Measurements from ENCODE around the gene KIF26B.

Gene KIF26B

DNA sequence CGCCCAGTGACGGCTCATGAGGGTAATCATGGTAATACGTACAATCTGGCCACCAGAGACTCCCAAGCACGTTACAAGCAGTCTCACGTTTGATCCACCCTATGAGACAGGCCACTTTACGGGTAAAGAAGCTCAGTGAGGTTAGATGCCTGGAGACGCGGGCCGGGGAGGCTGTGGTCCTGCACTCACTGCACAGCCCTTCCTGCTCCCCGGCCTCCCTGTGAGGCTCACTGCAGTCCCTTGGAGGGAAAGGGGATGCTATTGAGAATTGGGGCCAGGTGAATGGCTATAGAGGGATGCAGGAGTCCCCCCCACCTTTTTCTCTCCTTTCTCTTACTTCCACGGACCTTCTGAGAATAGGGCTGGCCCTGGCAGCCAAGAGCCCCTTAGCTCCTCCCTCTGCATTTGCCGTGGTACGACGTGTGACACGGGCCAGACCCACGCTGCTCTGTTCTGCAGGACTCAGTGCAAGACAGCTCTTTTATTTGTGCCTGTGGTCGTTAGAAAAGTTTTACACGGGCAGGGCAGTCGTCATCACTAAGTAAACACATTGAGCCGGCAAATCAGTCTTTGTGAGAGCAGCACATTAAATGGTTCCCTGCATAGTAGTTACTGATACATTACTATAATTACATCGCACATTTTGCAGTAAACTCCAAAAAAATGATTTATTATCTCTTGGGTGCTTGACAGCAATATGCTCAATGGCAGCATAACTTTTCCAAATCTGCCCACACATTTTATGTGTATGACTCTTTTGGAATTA, 18.8 kb downstream of the KIF26B start:
- DNase-seq = no peak

DNA sequence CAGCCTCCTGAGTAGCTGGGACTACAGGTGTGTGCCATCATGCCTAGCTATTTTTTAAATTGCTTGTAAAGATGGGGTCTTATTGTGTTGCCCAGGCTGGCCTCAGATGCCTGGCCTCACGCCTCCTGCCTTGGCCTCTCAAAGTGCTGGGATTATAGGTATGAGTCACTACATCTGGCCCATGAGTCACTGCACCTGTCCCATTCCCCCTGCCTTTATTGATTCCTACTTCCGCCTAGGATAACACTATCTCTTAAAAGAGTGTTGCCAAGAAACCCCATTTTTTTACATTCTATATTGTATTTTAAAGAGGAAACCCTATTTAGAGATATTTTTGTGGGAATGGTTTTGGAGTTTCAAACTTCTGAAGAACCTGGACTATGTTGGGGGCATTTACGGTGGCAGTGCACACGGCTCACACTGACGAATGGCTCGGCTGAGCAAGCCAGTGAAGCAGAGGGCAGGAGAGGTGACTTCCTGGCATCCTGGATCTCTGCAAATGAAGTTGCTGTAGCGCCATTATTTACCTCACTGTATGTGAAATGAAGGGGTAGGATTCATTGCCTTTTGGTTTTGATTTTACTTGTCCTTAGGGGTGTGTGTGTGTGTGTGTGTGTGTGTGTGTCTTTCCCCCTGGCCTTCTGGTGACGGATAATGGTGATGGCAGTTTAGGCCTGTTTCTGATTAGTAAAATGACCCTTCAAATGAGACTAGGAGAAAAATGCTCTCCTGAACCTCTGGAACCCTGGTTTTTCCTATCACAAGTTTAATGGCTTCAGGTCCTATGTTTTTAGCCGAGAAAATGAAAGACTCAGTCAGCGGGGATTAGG, 22.5 kb downstream of the KIF26B start:
- no peak for DNase-seq

DNA sequence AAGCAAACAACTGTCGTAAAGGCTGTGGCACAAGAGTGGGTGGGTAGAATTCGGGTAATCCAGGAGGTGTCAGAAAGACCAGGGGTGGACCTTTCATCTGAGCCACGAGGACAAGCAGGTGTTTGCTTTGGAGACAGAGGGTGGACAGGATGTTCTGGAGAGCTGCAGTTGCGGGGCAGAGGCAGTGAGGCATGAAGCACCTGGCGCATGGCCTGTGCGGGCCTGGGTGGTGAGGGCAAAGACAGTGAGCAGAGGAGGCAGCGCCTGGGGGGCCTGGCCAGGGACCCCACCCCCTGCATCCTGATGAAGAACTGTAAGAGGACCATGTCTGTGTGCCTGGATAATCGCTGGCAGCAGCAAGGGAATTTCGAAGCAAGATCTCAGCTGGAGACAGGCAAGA, 24.9 kb downstream of the KIF26B start:
- no peak for DNase-seq

DNA sequence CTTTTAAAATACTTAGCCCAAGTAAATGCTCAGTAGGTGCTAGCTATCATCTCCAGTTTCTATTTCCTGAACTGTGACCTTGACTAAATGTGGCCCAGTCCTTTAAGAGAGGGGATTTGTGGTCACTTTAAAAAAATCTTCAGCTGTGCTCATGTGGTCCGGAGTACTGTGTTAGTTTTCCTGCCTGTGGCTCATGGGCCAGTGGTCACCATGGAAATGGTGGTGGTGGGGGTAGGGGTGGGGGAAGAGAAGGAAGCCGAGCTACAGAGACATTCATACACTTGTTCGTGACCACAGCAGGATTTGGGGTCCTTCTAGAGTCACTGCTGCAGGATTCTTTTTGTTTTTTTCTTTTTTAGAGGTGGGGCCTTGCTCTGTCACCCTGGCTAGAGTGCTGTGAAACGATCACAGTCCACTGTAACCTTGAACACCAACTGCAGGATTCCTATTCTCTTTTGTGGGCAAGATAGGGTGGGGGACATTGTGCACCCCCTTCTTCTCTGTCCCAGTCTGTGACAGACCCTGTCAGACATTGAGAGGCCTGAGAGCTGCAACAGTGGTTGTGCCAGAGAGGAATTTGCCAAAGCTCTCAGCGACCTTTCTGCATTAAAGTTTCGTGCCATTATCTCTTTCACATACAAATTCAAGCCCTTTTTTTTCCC, 25.8 kb downstream of the KIF26B start:
- DNase-seq = no peak

DNA sequence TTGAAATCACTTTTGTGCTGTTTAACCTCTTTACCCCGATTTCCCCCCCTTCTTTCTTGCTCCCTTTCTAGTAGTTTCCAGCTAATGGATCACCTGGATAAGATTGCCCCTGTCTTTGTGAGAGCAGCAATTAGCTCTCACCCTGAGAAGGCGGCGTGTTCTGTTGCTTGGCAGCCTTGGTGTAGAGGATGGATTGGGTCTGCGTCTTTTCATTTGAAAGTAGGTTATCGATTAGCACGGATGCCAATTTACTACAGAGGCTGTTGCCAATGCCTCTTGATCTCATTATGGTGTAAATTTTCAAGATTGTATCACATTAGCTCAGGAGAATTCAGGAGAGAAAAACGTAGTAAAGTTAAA, 26.4 kb downstream of the KIF26B start:
- no peak for DNase-seq

DNA sequence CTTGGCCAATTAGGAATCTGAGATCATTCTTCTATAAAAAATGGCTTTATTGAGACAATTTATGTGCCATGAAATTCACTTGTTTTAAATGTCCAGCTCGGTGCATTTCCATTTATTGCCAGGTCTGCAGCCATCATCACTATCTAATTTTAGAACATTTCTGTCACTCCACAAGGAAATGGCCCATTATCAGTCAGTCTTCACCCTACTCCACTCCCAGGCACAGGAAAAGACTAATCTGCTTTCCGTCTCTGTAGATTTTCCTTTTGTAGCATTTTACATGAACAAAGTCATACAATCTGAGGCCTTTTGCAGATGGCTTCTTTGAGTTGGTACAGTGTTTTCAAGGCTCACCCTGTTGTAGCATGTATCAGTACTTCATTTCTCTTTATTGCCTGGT, 27.2 kb downstream of the KIF26B start:
- no peak for DNase-seq

DNA sequence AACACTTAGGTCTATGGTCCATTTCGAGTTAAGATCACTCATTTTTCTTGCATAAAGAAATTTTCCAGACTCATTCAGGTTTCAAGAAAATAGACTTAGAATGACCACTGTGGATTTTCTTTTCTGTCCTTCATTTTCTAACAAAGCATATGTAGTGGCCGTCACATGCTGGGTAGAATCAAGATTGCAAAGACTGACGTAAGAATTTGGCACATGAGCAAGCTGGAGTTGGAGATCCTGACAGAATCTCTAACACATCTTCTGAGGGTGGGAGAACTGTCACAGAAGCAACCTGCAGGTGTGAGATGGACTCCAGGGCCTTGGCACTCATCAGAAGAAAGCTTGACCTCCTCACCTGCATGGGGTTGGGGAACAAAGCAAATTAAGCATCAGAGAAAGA, 28.6 kb downstream of the KIF26B start:
- no peak for DNase-seq

DNA sequence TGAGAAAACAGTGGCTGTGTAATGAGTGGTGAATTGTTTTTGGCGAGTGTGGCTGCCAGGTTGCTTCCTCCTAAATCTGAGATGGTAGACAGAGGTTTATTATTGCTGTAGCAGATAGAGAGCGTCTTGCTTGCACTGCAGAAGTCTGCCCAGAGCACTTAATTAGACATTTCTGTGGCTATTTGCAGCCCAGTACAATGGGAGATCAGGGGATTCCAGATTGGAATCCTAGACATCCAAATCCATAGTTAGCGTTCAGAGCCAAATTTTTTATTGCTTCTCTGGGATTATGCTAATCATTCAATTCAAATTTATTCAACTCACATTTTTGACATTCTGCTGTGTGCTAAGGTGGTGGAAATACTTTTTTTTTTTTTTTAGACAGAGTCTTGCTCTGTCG, 30.0 kb downstream of the KIF26B start:
- DNase-seq = no peak

DNA sequence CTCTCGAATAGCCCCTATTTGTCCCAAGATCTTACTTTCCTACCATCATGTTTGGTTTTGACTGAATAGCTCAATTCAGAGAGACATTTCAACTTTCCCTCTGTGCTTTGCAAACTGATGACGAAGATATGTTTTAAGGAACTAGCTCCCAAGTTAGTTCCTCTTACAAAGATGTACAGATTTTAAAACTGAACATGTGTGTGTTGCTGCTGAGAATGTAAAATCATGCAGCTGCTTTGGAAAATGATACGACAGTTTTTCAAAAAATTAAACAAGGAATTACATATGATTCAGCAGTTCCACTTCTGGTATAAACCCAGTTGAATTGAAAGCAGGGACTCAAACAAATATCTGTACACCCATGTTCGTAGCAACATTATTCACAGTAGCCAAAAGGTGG, 33.6 kb downstream of the KIF26B start:
- DNase-seq = no peak

DNA sequence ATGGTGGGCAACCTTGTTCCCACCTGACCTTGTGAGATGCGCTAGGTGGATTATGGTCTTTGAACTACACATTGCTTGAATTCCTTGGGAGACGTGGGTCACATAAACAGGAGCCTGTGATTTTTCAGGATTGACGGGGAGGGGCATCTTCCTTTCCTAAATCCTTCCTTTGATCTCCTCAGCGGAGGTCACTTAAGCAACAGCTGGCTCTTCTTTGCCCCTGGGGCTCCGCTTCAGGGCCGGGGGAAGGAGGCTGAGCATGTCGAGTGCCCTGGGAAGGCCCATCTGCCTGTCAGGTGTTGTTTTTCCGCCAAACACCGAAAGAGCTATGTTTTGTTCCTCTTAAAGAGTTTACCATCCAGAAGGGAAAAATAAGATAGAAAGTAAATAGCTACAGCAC, 40.6 kb downstream of the KIF26B start:
- DNase-seq = no peak

DNA sequence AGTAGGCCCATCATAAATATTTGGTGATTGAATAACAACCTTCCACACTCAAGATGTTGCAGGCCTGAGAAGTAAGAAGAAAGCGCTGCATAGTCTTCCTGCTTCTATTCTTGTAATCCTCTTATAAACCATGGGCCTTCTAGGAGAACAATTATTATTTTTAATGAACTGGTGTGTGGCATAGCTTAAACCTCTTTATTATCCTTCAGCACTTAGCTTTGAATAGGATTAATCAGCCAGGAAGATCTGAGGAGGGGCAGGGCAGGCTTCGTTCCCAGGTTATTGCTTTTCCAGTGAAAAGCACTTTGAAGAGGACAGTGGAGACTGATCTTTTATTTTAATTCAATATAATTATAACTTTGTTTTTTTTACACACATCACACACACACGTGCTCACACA, 42.3 kb downstream of the KIF26B start:
- no peak for DNase-seq

DNA sequence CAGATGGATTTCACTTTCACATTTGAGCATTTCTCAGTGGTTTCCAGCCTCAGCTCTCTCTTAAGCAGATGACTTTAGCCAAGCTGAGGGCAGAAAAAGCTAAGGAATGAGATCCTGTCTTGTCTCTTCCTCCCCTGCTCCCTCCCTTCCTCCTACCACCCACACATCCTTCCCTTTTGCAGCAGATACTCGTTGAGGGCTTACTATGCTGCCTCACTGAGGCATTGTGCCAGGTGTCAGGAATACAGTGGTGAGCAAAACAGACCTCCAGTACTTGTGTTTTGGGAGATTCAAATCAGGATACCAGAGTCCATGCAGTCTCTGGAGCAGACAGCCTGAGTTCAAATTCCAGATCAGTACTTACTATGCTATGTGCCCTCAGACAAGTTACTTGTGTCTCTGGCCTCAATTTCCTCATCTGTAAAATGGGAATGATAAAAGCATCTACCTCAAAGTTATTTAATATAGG, 43.2 kb downstream of the KIF26B start:
- no peak for DNase-seq

DNA sequence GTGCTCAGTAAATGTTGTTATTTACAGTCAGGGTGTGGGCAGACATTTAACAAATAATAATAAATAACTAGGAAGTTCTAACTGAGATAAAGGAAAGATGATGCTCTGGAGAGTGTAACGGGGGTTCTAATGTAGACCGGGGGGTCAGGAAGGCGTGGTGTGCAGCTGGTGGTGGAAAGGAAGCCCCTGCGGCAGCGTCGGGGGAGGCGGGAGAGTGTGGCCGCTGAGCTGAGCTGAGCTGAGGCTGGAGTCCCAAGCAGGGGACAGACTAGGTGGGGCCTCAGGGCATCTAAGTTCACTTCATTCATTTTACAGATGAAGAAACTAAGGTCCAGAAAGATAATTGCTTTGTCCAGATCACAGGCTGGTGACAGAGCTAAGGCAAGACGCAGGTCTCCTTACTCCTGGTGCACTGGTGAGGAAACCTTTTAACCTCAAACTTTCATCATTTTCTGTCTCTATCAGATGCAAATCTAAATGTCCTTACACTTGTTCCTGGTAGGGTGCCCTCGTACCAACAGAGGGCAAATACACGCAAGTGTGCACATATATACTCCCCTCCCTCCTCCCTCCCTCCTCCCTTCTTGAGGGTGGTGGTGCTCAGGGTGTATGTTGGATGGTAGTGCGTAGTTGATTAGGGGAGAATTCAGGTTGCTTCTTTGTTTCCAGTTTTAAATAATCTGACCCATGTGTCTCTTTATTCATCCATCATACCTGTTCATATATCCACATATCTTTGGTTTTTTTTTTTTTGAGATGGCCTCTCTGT, 44.1 kb downstream of the KIF26B start:
- DNase-seq = no peak

DNA sequence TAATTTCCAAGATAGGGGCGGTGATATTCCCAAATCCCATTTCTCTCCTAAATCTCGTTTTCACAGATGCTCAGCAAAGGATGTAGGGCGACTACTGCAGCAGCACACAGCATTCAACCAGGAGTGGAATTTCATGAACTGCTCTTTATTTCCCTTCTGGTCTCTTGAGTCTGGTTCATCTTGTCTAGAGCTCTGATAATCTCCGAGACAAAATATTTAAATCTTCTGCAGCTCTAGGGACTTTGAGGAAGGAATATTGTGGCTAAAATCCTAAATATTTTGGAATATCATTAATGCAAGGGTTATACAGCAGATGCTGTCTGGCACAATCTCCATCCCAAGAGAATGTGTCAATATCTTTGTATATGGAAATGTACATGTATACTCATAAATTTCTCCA, 45.4 kb downstream of the KIF26B start:
- DNase-seq = no peak

DNA sequence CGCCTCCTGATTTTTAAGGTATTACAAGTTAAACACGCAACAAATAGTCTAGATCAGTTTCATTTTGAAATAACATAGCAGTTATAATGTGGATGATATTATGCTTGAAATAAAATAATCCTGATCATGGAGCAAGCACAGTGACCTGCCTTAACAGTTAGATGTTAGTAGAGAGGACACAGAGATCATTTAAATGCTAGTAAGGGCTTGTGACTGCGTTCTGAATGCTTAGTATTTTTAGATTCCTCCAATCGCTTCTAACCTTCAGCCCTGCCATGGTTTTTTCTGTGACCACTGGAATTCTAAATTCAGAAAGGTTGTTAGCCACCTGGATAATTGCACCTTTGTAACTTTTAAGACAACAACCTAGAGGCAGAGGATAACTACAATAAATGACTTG, 46.4 kb downstream of the KIF26B start:
- no peak for DNase-seq

DNA sequence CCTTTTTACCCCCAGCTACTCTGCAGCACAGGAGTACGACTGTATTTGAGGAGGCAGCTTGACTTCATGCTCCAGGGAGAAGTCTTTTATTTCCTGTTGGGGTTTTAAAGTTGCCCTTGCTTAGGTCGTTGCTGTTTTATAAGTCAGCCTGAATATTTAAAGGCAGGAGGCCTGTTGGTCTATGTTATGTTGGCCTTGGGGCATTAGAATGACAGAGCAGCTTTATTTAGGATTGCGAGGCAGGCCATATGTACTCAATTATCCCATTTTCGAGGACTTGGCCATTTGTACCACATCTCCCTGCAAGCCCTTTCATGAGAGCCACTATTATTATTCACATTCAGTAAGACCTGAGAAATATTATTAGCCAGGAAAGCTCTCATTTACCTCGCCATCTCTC, 47.0 kb downstream of the KIF26B start:
- DNase-seq = no peak

DNA sequence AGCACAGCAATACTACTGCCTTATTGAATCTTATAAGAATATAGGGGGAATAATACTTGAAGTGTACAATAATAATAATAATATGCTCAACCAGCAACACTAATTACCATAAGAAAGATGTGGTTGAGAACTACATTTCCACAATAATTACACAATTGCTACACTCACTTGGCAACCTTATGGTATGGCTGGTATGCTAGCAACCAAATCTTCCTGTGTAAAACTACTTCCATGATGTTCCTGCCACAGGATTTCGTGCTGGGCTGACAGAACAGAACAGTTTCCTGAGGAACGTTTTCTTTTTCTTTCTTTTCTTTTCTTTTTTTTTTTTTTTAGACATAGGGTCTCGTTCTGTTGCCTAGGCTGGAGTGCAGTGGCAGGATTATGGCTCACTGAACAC, 50.6 kb downstream of the KIF26B start:
- DNase-seq = no peak

DNA sequence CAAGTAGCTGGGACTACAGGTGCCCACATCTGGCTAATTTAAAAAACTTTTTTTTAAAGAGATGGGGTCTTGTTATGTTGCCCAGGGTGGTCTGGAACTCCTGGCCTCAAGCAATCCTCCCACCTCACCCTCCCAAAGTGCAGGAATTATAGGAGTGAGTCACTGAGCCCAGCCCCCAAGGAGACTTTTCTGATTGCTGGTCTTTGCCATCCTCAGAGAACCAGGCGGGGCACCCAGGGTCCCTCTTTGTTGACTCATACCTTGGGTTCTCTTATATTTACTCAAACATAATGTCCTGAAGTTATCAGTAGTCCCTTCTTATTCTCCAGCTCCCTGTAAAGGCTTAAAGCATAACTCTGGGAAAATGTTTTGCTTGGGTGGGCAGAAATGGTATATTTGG, 51.1 kb downstream of the KIF26B start:
- DNase-seq = no peak

DNA sequence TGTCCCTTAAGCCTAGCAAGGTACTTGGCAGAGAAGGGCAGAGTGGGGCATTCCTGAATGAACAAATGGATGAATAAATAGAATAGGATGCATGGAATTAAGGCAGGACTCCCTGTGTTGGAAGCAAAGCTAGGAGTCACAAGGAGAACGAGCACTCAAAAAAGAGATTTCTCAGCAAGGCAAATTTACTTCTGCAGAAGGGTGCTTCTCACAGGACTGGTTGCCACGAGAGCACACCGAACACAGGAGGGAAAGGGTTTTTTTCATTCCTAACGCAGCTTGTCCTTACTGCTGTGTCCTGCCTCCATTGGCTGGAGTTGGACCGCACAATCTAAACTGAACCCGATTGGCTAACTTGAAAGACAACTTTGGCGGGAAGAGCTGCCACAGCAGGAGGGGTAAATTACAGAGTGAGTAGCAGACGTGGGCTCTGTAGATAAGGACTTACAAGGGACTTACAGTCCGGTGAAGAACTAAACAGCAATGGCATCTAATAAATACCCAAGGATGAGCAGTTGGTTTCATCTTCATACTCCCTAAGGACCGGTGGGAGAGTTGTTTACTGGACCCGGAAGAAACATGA, 52.4 kb downstream of the KIF26B start:
- DNase-seq = no peak

DNA sequence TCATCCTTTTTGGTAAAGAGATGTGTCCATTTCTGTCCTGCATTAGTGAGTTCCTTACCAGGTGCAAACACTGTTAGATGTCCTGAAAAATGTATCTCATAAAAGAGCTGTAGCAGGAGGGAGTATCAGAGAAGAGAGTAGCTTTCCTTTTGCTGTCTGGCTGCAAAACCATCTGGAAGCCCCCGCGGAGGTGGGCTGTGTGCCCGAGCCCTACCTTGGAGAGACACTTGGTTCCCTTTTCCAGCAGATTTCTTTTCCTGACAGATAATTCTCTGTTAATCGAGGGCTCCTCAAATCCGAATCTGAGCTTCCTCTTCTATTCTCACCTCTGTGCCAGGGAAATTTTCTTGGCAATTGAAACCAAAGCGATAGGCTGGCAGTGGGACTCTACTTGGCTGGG, 53.0 kb downstream of the KIF26B start:
- no peak for DNase-seq

DNA sequence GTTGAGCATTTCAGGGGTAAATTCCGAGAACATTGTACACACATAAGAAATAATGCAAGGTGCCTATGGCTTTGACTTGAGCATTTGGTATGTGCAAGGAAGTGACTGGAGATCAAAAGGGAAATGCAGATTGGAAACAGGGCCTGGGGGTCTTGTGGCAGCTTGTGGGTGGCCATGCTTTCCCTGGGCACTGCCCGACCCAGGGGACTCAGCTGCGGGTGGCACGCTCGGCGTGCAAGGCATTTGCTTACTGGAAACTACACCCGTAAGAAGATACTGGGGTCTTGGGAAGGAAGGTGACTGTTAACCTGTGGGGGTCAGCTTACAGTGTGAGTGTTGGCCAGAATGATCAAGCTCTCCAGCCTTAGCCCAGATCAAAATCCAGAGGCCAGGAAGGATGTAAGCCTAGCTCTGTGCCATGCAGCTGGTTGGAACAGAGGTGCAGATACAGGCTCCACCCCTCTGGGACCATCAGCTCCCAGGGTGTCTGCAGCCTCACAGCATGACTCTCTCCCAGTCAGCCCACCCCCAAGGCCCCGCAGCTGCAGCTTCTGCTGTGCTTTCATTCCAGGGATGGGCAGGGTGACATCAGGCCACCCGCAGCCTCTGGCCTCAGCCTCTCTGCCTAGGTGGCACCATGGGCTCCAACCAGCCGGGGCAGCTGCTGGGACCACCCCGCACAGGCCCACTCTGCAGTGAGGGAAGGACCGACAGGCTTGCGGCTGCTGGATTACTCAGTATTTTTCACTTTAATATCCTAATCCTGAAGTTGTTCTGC, 55.1 kb downstream of the KIF26B start:
- no peak for DNase-seq

Measured in stimulated activated CD4-positive, alpha-beta T cell treated with anti-CD3 and anti-CD28 coated beads, Interleukin-4, amount 100 ng/mL, for 24 hours (primary cell).